ENCODE results near the gene SLC24A5. TPM values are rescaled to one million over a fixed set of nuclear protein-coding genes. Genes with fewer than 3 reads are reported as not detected.

The SLC24A5 gene
- total and polyA plus RNA-seq, 2 of the 4 experiments (the other 2 are of a cell fraction): not detected

DNA sequence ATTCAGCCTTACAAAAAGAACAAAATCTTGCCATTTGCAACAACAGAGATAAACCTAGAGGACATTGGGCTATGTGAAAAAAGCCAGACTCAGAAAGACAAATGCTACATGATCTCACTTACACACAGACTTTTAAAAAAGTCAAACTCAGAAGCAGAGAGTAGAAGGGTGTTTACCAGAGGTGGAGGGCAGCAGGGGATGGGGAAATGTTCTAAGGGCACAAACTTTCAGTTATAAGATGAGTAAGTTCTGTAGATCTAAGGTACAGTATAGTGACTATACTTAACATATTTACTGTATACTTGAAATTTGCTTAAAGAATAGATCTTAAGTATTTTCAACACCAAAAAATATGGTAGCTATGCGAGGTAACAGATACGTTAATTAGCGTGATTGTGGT, 54.3 kb downstream of the SLC24A5 start:
- H3K9ac ChIP-seq (ENCODE audit: low read depth, low read length): no peak overlapping the region
- no peaks in the 10 kb centered on the region; the same call in 1 of the 2 replicates for H3K4me1 ChIP-seq (ENCODE audit: control insufficient read depth, insufficient read depth, low read length)
- H3K9me1 ChIP-seq (ENCODE audit: insufficient read depth, low read length): no peaks in the 10 kb centered on the region
- ATAC-seq (ENCODE audit: low read depth) (no peak), DNase-seq (no peak)
- no peak overlapping the region for H2AFZ ChIP-seq (replicated peaks; ENCODE audit: low read length, poor library complexity)
- H3K36me3 ChIP-seq (ENCODE audit: control insufficient read depth, insufficient read depth, low read length): no peaks in the 10 kb centered on the region
- intact Hi-C loops (cut with micrococcal nuclease) (no loop called here), dilution Hi-C loops (cut with HindIII; ENCODE audit: low sequenced_read_pairs, unreplicated experiment) (no loop called here), in situ Hi-C loops (cut with MboI; ENCODE audit: low sequenced_read_pairs) (no loop called here)
- H3K23ac ChIP-seq (ENCODE audit: low read depth, low read length): no peak overlapping the region
- CTCF ChIA-PET: no interaction called here
- POLR2A ChIA-PET (ENCODE audit: unreplicated experiment): no interaction called here
- H2BK120ac ChIP-seq (ENCODE audit: low read depth, low read length): no peak overlapping the region
- H3K79me1 ChIP-seq (ENCODE audit: low read depth in 1 of 2, low read length in 2 of 2): peaks cover 15 to 21% of the 10 kb centered on the region in 2 experiments
- no peak overlapping the region for H3K14ac ChIP-seq (replicated peaks; ENCODE audit: low read depth, low read length)
- no peak overlapping the region for H4K8ac ChIP-seq (ENCODE audit: low read depth in 2 of 2, low read length in 2 of 2)
- no peak overlapping the region for H4K5ac ChIP-seq (ENCODE audit: low read depth, low read length)
- no peak overlapping the region for H2AK9ac ChIP-seq (replicated peaks; ENCODE audit: low read depth, low read length, poor library complexity)
- H3K27me3 ChIP-seq (ENCODE audit: control insufficient read depth, insufficient read depth, low read length): no peaks in the 10 kb centered on the region
- H4K91ac ChIP-seq (ENCODE audit: insufficient read depth, low read depth, low read length): no peak overlapping the region
- H2BK5ac ChIP-seq (ENCODE audit: low read depth, low read length, poor library complexity, severe bottlenecking): no peak overlapping the region
- no peaks in the 10 kb centered on the region for H3K9me3 ChIP-seq (ENCODE audit: control insufficient read depth, insufficient read depth, low read length)
- no peak overlapping the region for H2BK20ac ChIP-seq (ENCODE audit: low read depth, low read length)
- no peak overlapping the region for H2BK15ac ChIP-seq (ENCODE audit: low read depth, low read length)
- no TSS peak for BruUV-seq (replicated peaks)
- TF ChIP-seq NFE2L2 (IDR thresholded peaks at IDR 0.05; ENCODE audit: low read depth, low read length) (no peak), RFX5 (IDR thresholded peaks at IDR 0.05; ENCODE audit: low read depth, low read length) (no peak), RCOR1 (IDR thresholded peaks at IDR 0.05; ENCODE audit: insufficient replicate concordance, low read length) (no peak), CEBPB (IDR thresholded peaks at IDR 0.05; ENCODE audit: low read depth, low read length) (no peak), POLR2A (IDR thresholded peaks at IDR 0.05; ENCODE audit: low read depth, low read length) (no peak), SMC3 (IDR thresholded peaks at IDR 0.05; ENCODE audit: low read depth, low read length) (no peak), BHLHE40 (IDR thresholded peaks at IDR 0.05; ENCODE audit: low read depth, low read length) (no peak), RAD21 (IDR thresholded peaks at IDR 0.05; ENCODE audit: low read length) (no peak)
- TF ChIP-seq, protein P1, sequence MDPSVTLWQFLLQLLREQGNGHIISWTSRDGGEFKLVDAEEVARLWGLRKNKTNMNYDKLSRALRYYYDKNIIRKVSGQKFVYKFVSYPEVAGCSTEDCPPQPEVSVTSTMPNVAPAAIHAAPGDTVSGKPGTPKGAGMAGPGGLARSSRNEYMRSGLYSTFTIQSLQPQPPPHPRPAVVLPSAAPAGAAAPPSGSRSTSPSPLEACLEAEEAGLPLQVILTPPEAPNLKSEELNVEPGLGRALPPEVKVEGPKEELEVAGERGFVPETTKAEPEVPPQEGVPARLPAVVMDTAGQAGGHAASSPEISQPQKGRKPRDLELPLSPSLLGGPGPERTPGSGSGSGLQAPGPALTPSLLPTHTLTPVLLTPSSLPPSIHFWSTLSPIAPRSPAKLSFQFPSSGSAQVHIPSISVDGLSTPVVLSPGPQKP (IDR thresholded peaks at IDR 0.05; ENCODE audit: borderline replicate concordance, low read depth, low read length): no peak
- no peak overlapping the region for H3K4me2 ChIP-seq (ENCODE audit: low read depth, low read length)
- H3K27ac ChIP-seq (ENCODE audit: insufficient read depth, low read length): no peak overlapping the region
- H2AK5ac ChIP-seq (ENCODE audit: low read depth, low read length): no peak overlapping the region
- H3K18ac ChIP-seq (ENCODE audit: low read depth, low read length): no peak overlapping the region
- no peaks in the 10 kb centered on the region for H4K20me1 ChIP-seq (ENCODE audit: insufficient read depth, low read length)
- WGBS, 2 experiments (ENCODE audit: extremely low coverage in 2 of 2, insufficient read length in 1 of 2): no CpG with 5 or more reads among the region's 3 CpGs
- H3K56ac ChIP-seq (ENCODE audit: extremely low read depth, insufficient read depth, low read length): no peak overlapping the region
- no peak overlapping the region for H3K4ac ChIP-seq (ENCODE audit: low read depth, low read length)
- no peak overlapping the region for H3K4me3 ChIP-seq (ENCODE audit: insufficient read depth, low read depth, low read length)
